ENCODE results near the gene VSIR. TPM values are rescaled to one million over a fixed set of nuclear protein-coding genes. Genes with fewer than 3 reads are reported as not detected.

VSIR gene
- total and polyA plus RNA-seq, 2 donors from 2014 or later = 32.1 to 66.6 TPM

DNA sequence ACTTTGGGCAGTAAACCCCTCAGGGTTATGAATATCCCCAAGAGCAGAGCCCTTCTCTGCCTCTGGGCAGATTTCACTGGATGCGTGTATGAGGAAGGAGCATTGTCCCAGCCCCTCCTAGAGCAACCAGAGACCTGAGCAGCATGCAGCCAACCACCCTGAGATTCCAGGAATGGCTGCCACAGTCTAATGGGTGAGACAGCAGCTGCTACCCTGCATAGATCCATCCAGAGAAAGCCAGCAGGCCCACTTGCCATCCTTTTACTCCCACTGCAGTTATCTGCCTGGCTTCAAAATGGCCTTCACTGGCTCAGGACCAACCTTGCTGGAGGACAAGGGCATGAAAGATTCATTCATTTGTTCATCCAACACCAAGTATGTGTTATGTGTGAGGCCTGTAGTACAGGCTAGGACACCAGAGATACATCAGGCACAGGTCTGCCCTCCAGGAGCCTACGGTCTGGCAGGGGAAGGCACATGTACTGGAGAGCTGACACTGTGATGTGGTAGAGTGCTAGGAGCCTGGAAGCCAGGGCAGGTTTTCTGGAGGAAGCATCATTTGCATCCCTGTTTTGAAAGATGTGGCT, 27.6 kb downstream of the VSIR start:
- TF ChIP-seq CTCF (IDR thresholded peaks at IDR 0.05; ENCODE audit: borderline replicate concordance, extremely low read depth, insufficient read depth) = no peak
- no peaks in the 10 kb centered on the region for H3K27me3 ChIP-seq (ENCODE audit: control insufficient read depth, insufficient read depth, low read length)
- FAIRE-seq (no peak), DNase-seq (peak in 1 of 5 donors; percentile 32)
- H3K4me1 ChIP-seq (ENCODE audit: control insufficient read depth in 2 of 3, insufficient read depth in 2 of 3, low read depth in 1 of 3, low read length in 3 of 3) = peaks cover 0 to 30% (median 10%) of the 10 kb centered on the region in 3 donors
- peaks cover 0 to 7% (median 0%) of the 10 kb centered on the region in 3 donors for H3K9me3 ChIP-seq (ENCODE audit: control insufficient read depth in 2 of 3, insufficient read depth in 1 of 3, low read length in 3 of 3)
- H3K9ac ChIP-seq (ENCODE audit: low read length in 3 of 3) = no peak overlapping the region
- no peak overlapping the region for H3K4me3 ChIP-seq (ENCODE audit: low read length in 3 of 3)
- peak overlapping the region in 1 of 2 donors; percentile 32 for H3K27ac ChIP-seq (ENCODE audit: low read depth in 2 of 2, low read length in 2 of 2)
- peaks cover 0 to 6% (median 0%) of the 10 kb centered on the region in 3 donors for H3K36me3 ChIP-seq (ENCODE audit: control insufficient read depth in 2 of 3, insufficient read depth in 3 of 3, low read length in 3 of 3)
- intact Hi-C loops (cut with DNase I) = no loop called here

- H3K9ac ChIP-seq (ENCODE audit: low read length in 3 of 3) = no peak overlapping the region
- intact Hi-C loops (cut with DNase I) = no loop called here
- FAIRE-seq (no peak), DNase-seq (peak in 1 of 5 donors; percentile 65)
- H3K4me1 ChIP-seq (ENCODE audit: control insufficient read depth in 2 of 3, insufficient read depth in 2 of 3, low read depth in 1 of 3, low read length in 3 of 3) = peaks cover 0 to 30% (median 10%) of the 10 kb centered on the region in 3 donors
- H3K4me3 ChIP-seq (ENCODE audit: low read length in 3 of 3) = no peak overlapping the region
- peaks cover 0 to 7% (median 0%) of the 10 kb centered on the region in 3 donors for H3K9me3 ChIP-seq (ENCODE audit: control insufficient read depth in 2 of 3, insufficient read depth in 1 of 3, low read length in 3 of 3)
- no peak for TF ChIP-seq CTCF (IDR thresholded peaks at IDR 0.05; ENCODE audit: borderline replicate concordance, extremely low read depth, insufficient read depth)
- no peaks in the 10 kb centered on the region for H3K27me3 ChIP-seq (ENCODE audit: control insufficient read depth, insufficient read depth, low read length)
- no peak overlapping the region for H3K27ac ChIP-seq (ENCODE audit: low read depth in 2 of 2, low read length in 2 of 2)
- no peaks in the 10 kb centered on the region for H3K36me3 ChIP-seq (ENCODE audit: control insufficient read depth in 2 of 3, insufficient read depth in 3 of 3, low read length in 3 of 3)
Measured at GRCh38 chr10:71744897-71745663, 28.2 kb downstream of the VSIR start.

- peaks cover 0 to 7% (median 0%) of the 10 kb centered on the region in 3 donors for H3K9me3 ChIP-seq (ENCODE audit: control insufficient read depth in 2 of 3, insufficient read depth in 1 of 3, low read length in 3 of 3)
- FAIRE-seq (no peak), DNase-seq (no peak)
- peaks cover 0 to 21% (median 10%) of the 10 kb centered on the region in 3 donors for H3K4me1 ChIP-seq (ENCODE audit: control insufficient read depth in 2 of 3, insufficient read depth in 2 of 3, low read depth in 1 of 3, low read length in 3 of 3)
- H3K9ac ChIP-seq (ENCODE audit: low read length in 3 of 3) = no peak overlapping the region
- intact Hi-C loops (cut with DNase I) = no loop called here
- no peak overlapping the region for H3K27ac ChIP-seq (ENCODE audit: low read depth in 2 of 2, low read length in 2 of 2)
- no peaks in the 10 kb centered on the region for H3K36me3 ChIP-seq (ENCODE audit: control insufficient read depth in 2 of 3, insufficient read depth in 3 of 3, low read length in 3 of 3)
- no peaks in the 10 kb centered on the region for H3K27me3 ChIP-seq (ENCODE audit: control insufficient read depth, insufficient read depth, low read length)
- H3K4me3 ChIP-seq (ENCODE audit: low read length in 3 of 3) = no peak overlapping the region
- TF ChIP-seq CTCF (IDR thresholded peaks at IDR 0.05; ENCODE audit: borderline replicate concordance, extremely low read depth, insufficient read depth) = no peak
Measured at GRCh38 chr10:71743866-71744265, 29.5 kb downstream of the VSIR start.

All from kidney (tissue), 14 donors.